Osteocyte (in vitro differentiated cells): ENCODE results near the gene WBP2. TPM values are rescaled to one million over a fixed set of nuclear protein-coding genes. Genes with fewer than 3 reads are reported as not detected.

Experiments used
- DNase-seq: peaks from one replicate; pipeline ENCODE4 v3.0.0; 2021; ENCODE audit warnings: mixed read lengths; ENCODE audit not compliant: unreplicated experiment; ENCODE audit errors: extremely low spot score
- H3K27ac Mint-ChIP-seq: one replicate; pipeline ENCODE4 v1.8.0; 2021; ENCODE audit warnings: mild to moderate bottlenecking, mixed read lengths; ENCODE audit not compliant: unreplicated experiment
- H3K27me3 Mint-ChIP-seq: one replicate; pipeline ENCODE4 v1.8.0; 2021; ENCODE audit warnings: mixed read lengths; ENCODE audit not compliant: unreplicated experiment
- H3K36me3 Mint-ChIP-seq: one replicate; pipeline ENCODE4 v1.8.0; 2021; ENCODE audit warnings: mixed read lengths; ENCODE audit not compliant: unreplicated experiment
- H3K4me1 Mint-ChIP-seq: one replicate; pipeline ENCODE4 v1.8.0; 2021; ENCODE audit warnings: mixed read lengths; ENCODE audit not compliant: unreplicated experiment
- H3K4me3 Mint-ChIP-seq: one replicate; pipeline ENCODE4 v1.8.0; 2021; ENCODE audit warnings: mild to moderate bottlenecking, moderate library complexity, mixed read lengths; ENCODE audit not compliant: unreplicated experiment
- H3K9me3 Mint-ChIP-seq: one replicate; pipeline ENCODE4 v1.8.0; 2021; ENCODE audit warnings: mixed read lengths; ENCODE audit not compliant: unreplicated experiment
- CTCF ChIP-seq: fragments of 200-600 bp; sonication (generic); IDR thresholded peaks from 2 replicates; pipeline ENCODE4 v1.5.0; 2021; ENCODE audit warnings: antibody characterized with exemption, mild to moderate bottlenecking, moderate library complexity
- total RNA-seq: library from RNA; stranded (reverse); gene quantifications from 2 replicates; pipeline ENCODE4 v1.2.1, GENCODE V29; 2021

Gene WBP2
- total RNA-seq, 1 donor from 2014 or later, result 88.2 TPM

GRCh38 chr17:75831032-75831571 is 24.0 kb downstream of the WBP2 start:
- no peak for DNase-seq
- Mint-ChIP-seq H3K27me3 (no peaks in the 10 kb centered on the region), H3K36me3 (no peaks in the 10 kb centered on the region), H3K9me3 (no peaks in the 10 kb centered on the region), H3K4me1 (peaks cover 17% of the 10 kb centered on the region), H3K4me3 (no peak overlapping the region), H3K27ac (no peak overlapping the region)
- no peak for TF ChIP-seq CTCF

GRCh38 chr17:75830164-75831031 is 24.7 kb downstream of the WBP2 start:
- peak; percentile 53 for TF ChIP-seq CTCF

GRCh38 chr17:75829747-75830146 is 25.4 kb downstream of the WBP2 start:
- Mint-ChIP-seq H3K9me3 (no peaks in the 10 kb centered on the region), H3K27me3 (no peaks in the 10 kb centered on the region), H3K36me3 (peaks cover 3% of the 10 kb centered on the region), H3K27ac (no peak overlapping the region), H3K4me1 (peaks cover 20% of the 10 kb centered on the region), H3K4me3 (no peak overlapping the region)
- no peak for TF ChIP-seq CTCF
- no peak for DNase-seq

More at GRCh38 chr17:75830164-75831031, 24.7 kb downstream of the WBP2 start:
- Mint-ChIP-seq H3K36me3 (peaks cover 2% of the 10 kb centered on the region), H3K4me1 (peaks cover 18% of the 10 kb centered on the region), H3K27ac (no peak overlapping the region), H3K9me3 (no peaks in the 10 kb centered on the region), H3K4me3 (no peak overlapping the region), H3K27me3 (no peaks in the 10 kb centered on the region)
- no peak for DNase-seq

- no peak for DNase-seq
- peaks cover 3% of the 10 kb centered on the region for H3K36me3 Mint-ChIP-seq
- H3K27ac Mint-ChIP-seq, result no peak overlapping the region
- peaks cover 24% of the 10 kb centered on the region for H3K4me1 Mint-ChIP-seq
- no peak for TF ChIP-seq CTCF
- H3K4me3 Mint-ChIP-seq, result no peak overlapping the region
- H3K27me3 Mint-ChIP-seq, result no peaks in the 10 kb centered on the region
- no peaks in the 10 kb centered on the region for H3K9me3 Mint-ChIP-seq
Measured at GRCh38 chr17:75828741-75829140, 26.4 kb downstream of the WBP2 start.

- Mint-ChIP-seq H3K4me3 (no peak overlapping the region), H3K27me3 (no peaks in the 10 kb centered on the region), H3K36me3 (peaks cover 3% of the 10 kb centered on the region), H3K4me1 (peaks cover 24% of the 10 kb centered on the region), H3K27ac (peak overlapping the region; percentile 27), H3K9me3 (no peaks in the 10 kb centered on the region)
- no peak for DNase-seq
- no peak for TF ChIP-seq CTCF
Measured at GRCh38 chr17:75828076-75828400, 27.1 kb downstream of the WBP2 start.
